ENCODE results near the gene TEDC1. TPM values are rescaled to one million over a fixed set of nuclear protein-coding genes. Genes with fewer than 3 reads are reported as not detected.

TEDC1 gene
- total and polyA plus RNA-seq, 3 donors from 2014 or later, result 8.8 to 16.7 (median 16.4) TPM

- Histone ChIP-seq H3K27me3 (no peaks in the 10 kb centered on the region), H3K36me3 (ENCODE audit: low read depth, missing control alignments) (no peaks in the 10 kb centered on the region), H3K27ac (no peak overlapping the region), H3K4me3 (no peak overlapping the region), H3K4me1 (peaks cover 9% of the 10 kb centered on the region), H3K9me3 (no peaks in the 10 kb centered on the region)
- intact Hi-C loops (cut with DNase I; ENCODE audit: low total_unique reads), result no loop called here
- TF ChIP-seq, protein P1, sequence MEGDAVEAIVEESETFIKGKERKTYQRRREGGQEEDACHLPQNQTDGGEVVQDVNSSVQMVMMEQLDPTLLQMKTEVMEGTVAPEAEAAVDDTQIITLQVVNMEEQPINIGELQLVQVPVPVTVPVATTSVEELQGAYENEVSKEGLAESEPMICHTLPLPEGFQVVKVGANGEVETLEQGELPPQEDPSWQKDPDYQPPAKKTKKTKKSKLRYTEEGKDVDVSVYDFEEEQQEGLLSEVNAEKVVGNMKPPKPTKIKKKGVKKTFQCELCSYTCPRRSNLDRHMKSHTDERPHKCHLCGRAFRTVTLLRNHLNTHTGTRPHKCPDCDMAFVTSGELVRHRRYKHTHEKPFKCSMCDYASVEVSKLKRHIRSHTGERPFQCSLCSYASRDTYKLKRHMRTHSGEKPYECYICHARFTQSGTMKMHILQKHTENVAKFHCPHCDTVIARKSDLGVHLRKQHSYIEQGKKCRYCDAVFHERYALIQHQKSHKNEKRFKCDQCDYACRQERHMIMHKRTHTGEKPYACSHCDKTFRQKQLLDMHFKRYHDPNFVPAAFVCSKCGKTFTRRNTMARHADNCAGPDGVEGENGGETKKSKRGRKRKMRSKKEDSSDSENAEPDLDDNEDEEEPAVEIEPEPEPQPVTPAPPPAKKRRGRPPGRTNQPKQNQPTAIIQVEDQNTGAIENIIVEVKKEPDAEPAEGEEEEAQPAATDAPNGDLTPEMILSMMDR (IDR thresholded peaks at IDR 0.05), result no peak
- no peak for TF ChIP-seq POLR2A (IDR thresholded peaks at IDR 0.05)
- no peak for DNase-seq
- 78 to 90% methylated on average over 6 to 14 of the region's 14 CpGs for WGBS, 2 donors
Measured at GRCh38 chr14:105452963-105453362, 38.1 kb upstream of the TEDC1 start.

DNA sequence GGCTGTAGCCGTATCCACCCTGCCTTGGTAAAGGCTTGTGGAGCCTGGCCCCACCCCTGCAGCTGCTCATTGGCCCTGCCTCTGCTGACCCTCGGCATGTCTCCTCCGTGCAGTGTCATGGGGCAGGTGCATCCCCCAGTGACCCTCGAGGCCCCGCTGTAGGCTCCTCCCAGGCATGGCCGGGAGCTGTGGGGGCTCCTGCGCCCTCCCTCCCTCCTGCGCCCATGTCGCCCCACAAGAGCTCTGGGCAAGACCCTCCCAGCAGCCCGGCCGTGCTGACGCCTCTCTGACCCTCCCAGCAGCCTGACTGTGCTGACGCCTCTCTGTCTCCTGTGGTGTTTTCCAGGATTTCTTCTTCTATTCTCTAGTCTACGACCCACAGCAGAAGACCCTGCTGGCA is 37.2 kb upstream of the TEDC1 start:
- no peak for DNase-seq
- H3K4me1 ChIP-seq, result no peaks in the 10 kb centered on the region
- intact Hi-C loops (cut with DNase I; ENCODE audit: low total_unique reads), result no loop called here
- 87% methylated on average over 14 of the region's 14 CpGs for WGBS, 2 donors
- no peak overlapping the region for H3K27ac ChIP-seq
- H3K4me3 ChIP-seq, result no peak overlapping the region
- H3K36me3 ChIP-seq (ENCODE audit: low read depth, missing control alignments), result no peaks in the 10 kb centered on the region
- H3K27me3 ChIP-seq, result no peaks in the 10 kb centered on the region
- TF ChIP-seq, protein P1 (IDR thresholded peaks at IDR 0.05), result no peak
- TF ChIP-seq POLR2A (IDR thresholded peaks at IDR 0.05), result no peak
- H3K9me3 ChIP-seq, result no peaks in the 10 kb centered on the region

DNA sequence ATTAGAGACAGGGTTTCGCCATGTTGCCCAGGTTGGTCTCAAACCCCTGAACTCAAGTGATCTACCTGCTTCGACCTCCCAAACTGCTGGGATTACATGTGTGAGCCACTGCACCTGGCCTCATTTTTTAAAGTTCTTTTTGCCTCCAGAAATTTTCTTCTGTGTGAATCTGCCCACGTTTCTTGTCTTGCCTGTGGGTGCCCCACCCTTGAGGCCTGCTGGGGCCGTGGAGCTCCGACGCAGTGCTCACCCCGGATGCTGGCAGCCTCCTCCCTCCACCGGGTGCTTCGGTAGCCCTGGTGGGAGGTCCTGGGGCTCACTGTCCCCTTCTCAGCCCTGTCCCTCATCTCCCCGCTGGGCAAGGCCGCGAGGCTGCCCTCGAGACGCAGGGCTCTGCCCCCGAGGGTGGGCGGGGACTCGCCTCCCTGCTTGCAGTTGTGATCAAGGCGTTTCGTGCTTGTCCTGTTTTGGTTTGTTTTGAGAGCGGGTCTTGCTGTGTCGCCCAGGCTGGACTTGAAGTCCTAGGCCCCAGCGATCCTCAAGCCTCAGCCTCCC is 35.9 kb upstream of the TEDC1 start:
- intact Hi-C loops (cut with DNase I; ENCODE audit: low total_unique reads), result no loop called here
- no peak for DNase-seq
- H3K36me3 ChIP-seq (ENCODE audit: low read depth, missing control alignments), result no peaks in the 10 kb centered on the region
- no peak overlapping the region for H3K27ac ChIP-seq
- no peaks in the 10 kb centered on the region for H3K9me3 ChIP-seq
- H3K4me3 ChIP-seq, result no peak overlapping the region
- H3K27me3 ChIP-seq, result no peaks in the 10 kb centered on the region
- H3K4me1 ChIP-seq, result no peaks in the 10 kb centered on the region
- TF ChIP-seq POLR2A (IDR thresholded peaks at IDR 0.05), result no peak
- TF ChIP-seq, protein P1 (IDR thresholded peaks at IDR 0.05), result no peak
- 83 to 86% methylated on average over 9 to 22 of the region's 22 CpGs for WGBS, 2 donors

DNA sequence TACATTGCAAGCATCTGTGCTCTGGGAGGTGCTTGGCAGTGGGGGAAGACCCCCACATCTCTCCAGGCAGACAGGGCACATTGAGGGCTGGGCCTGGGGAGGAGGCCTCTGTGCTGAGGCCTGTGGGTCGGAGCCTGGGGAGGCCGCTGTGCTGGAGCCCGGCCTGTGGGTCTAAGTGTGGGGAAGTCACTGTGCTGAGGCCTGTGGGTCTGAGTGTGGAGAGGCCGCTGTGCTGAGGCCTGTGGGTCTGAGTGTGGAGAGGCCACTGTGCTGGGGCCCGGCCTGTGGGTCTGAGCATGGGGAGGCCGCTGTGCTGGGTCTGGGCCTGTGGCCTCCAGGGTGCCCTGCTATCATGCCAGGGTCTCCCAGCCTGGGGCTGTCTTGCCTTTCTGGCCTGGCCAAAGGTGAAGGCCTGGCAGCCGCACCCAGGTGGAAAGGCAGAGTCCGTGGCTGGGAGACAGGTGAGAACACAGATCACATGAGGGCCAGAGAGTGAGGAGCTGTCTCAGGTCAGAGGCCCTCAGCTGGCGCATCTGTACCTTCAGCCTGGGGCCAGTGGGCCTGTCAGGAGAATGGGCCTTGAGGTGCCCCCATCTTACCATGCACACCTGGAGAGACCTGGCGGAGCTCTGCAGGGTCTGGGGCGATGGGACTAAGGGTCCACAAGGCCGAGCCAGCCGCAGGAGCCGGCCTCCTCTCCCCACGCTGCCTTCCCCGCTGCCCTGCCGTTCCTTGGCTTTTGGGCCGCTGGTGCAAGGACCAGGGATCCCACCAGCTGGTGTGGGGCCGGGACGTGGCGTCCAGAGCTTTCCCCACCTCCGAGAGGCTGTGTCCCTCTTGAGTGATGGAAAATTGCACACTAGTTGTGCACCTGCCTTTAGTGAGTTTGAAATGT is 35.0 kb upstream of the TEDC1 start:
- WGBS, 2 donors, result 88 to 92% methylated on average over 7 to 22 of the region's 22 CpGs
- DNase-seq, result no peak
- no peaks in the 10 kb centered on the region for H3K36me3 ChIP-seq (ENCODE audit: low read depth, missing control alignments)
- no peaks in the 10 kb centered on the region for H3K27me3 ChIP-seq
- intact Hi-C loops (cut with DNase I; ENCODE audit: low total_unique reads), result no loop called here
- no peaks in the 10 kb centered on the region for H3K9me3 ChIP-seq
- no peak overlapping the region for H3K27ac ChIP-seq
- H3K4me3 ChIP-seq, result no peak overlapping the region
- H3K4me1 ChIP-seq, result no peaks in the 10 kb centered on the region
- TF ChIP-seq, protein P1 (IDR thresholded peaks at IDR 0.05), result no peak
- no peak for TF ChIP-seq POLR2A (IDR thresholded peaks at IDR 0.05)

Data from testis (tissue), 3 donors.